Liver (tissue), 9 donors: ENCODE data around the gene TSPAN17. TPM values are rescaled to one million over a fixed set of nuclear protein-coding genes. Genes with fewer than 3 reads are reported as not detected.

ENCODE experiments used
- DNase-seq: peaks from one replicate; pipeline ENCODE4 v3.0.0-alpha.2; 2017; ENCODE audit warnings: low spot score
- H3K27ac ChIP-seq, 2 donors: one replicate each; pipeline ENCODE4 v1.7.0; 2013; ENCODE audit warnings: inconsistent platforms in 2 of 2, low read length in 2 of 2, control low read depth in 1 of 2, low read depth in 1 of 2, mild to moderate bottlenecking in 1 of 2
- H3K27me3 ChIP-seq, 4 donors: one replicate each; pipeline versions ENCODE4 v1.6.1 to v1.7.0; 2013; ENCODE audit warnings: low read length in 3 of 4, inconsistent platforms in 1 of 4, mild to moderate bottlenecking in 1 of 4, moderate library complexity in 1 of 4; ENCODE audit not compliant: control insufficient read depth in 4 of 4, insufficient read depth in 4 of 4
- H3K36me3 ChIP-seq, 4 donors: one replicate each; pipeline versions ENCODE4 v1.6.1 to v1.7.0; 2013; ENCODE audit warnings: low read length in 3 of 4, mild to moderate bottlenecking in 3 of 4, low read depth in 1 of 4, moderate library complexity in 1 of 4; ENCODE audit not compliant: control insufficient read depth in 4 of 4, insufficient read depth in 3 of 4
- H3K4me1 ChIP-seq, 4 donors: one replicate each; pipeline versions ENCODE4 v1.6.1 to v1.7.0; 2013; ENCODE audit warnings: low read length in 3 of 4, mild to moderate bottlenecking in 3 of 4, moderate library complexity in 1 of 4; ENCODE audit not compliant: control insufficient read depth in 4 of 4, insufficient read depth in 4 of 4
- H3K4me3 ChIP-seq, 3 donors: one replicate each; pipeline versions ENCODE4 v1.6.1 to v1.7.0; 2013; ENCODE audit warnings: low read length in 3 of 3, control low read depth in 1 of 3, low read depth in 1 of 3, mild to moderate bottlenecking in 1 of 3
- H3K9ac ChIP-seq, 2 donors: one replicate each; pipeline ENCODE4 v1.7.0; 2013; ENCODE audit warnings: low read length in 2 of 2, mild to moderate bottlenecking in 2 of 2, moderate library complexity in 2 of 2, control low read depth in 1 of 2, low read depth in 1 of 2
- H3K9me3 ChIP-seq, 4 donors: one replicate each; pipeline versions ENCODE4 v1.6.1 to v1.7.0; 2013; ENCODE audit warnings: low read length in 3 of 4; ENCODE audit not compliant: control insufficient read depth in 4 of 4
- CTCF ChIP-seq: fragments of 150-350 bp; IDR thresholded peaks from 2 replicates; pipeline ENCODE4 v1.5.1; 2017; ENCODE audit warnings: improper control_type of control experiment, low read depth, low read length; ENCODE audit not compliant: missing input control
- EGR1 ChIP-seq, 2 donors: IDR thresholded peaks; 2 replicates each; pipeline ENCODE4 v1.6.1; 2016 to 2018; ENCODE audit warnings: antibody characterized with exemption in 2 of 2, low read depth in 2 of 2
- FOXA1 ChIP-seq: IDR thresholded peaks from 2 replicates; pipeline ENCODE4 v1.6.1; 2016; ENCODE audit warnings: antibody characterized with exemption
- FOXA2 ChIP-seq: IDR thresholded peaks from 2 replicates; pipeline ENCODE4 v1.6.1; 2016; ENCODE audit warnings: antibody characterized with exemption
- GABPA ChIP-seq, 2 donors: IDR thresholded peaks in 1 of 2; conservative IDR thresholded peaks in 1 of 2; 2 replicates each; pipeline ENCODE4 v1.6.1; 2016; ENCODE audit warnings: antibody characterized with exemption in 2 of 2, mild to moderate bottlenecking in 1 of 2, moderate library complexity in 1 of 2
- HNF4A ChIP-seq, 2 donors: conservative IDR thresholded peaks; 2 replicates each; pipeline ENCODE4 v1.6.1; 2016; ENCODE audit warnings: antibody characterized with exemption in 2 of 2, mild to moderate bottlenecking in 2 of 2
- HNF4G ChIP-seq: IDR thresholded peaks from 2 replicates; pipeline ENCODE4 v1.6.1; 2016; ENCODE audit warnings: antibody characterized with exemption
- JUND ChIP-seq, 2 donors: IDR thresholded peaks; 2 replicates each; pipeline ENCODE4 v1.6.1; 2016; ENCODE audit warnings: antibody characterized with exemption in 2 of 2
- NR2F2 ChIP-seq: IDR thresholded peaks from 2 replicates; pipeline ENCODE4 v1.6.1; 2016; ENCODE audit warnings: antibody characterized with exemption
- RAD21 ChIP-seq, 2 donors: IDR thresholded peaks; 2 replicates each; pipeline ENCODE4 v1.6.1; 2016; ENCODE audit warnings: antibody characterized with exemption in 2 of 2, mild to moderate bottlenecking in 2 of 2
- RXRA ChIP-seq, 2 donors: IDR thresholded peaks; 2 replicates each; pipeline ENCODE4 v1.6.1; 2017 to 2018; ENCODE audit warnings: antibody characterized with exemption in 2 of 2, mild to moderate bottlenecking in 1 of 2
- SP1 ChIP-seq: IDR thresholded peaks from 2 replicates; pipeline ENCODE4 v1.6.1; 2018; ENCODE audit warnings: antibody characterized with exemption, mild to moderate bottlenecking
- TAF1 ChIP-seq: conservative IDR thresholded peaks from 2 replicates; pipeline ENCODE4 v1.6.1; 2016; ENCODE audit warnings: antibody characterized with exemption, mild to moderate bottlenecking
- YY1 ChIP-seq: IDR thresholded peaks from 2 replicates; pipeline ENCODE4 v1.6.1; 2016; ENCODE audit warnings: antibody characterized with exemption, mild to moderate bottlenecking
- WGBS: extraction: QIAGEN DNeasy Blood & Tissue Kit; methylation state at CpG from one replicate; pipeline ENCODE4 v1.1.7; 2013; 5-methylcytosine and 5-hydroxymethylcytosine counted together
- polyA plus RNA-seq, 2 donors: library from polyadenylated mRNA; stranded (reverse) in 1 of 2; unstranded in 1 of 2; fragments of 200-250 nt in 1 of 2; fragments of >200 nt in 1 of 2; fragmentation: Nextera tagmentation in 1 of 2; extraction: Ambion mirVana in 1 of 2; gene quantifications; one replicate each; pipeline versions ENCODE4 v1.2.1 to v1.2.3, GENCODE V29; 2013 to 2015
- total RNA-seq, 2 donors: library from RNA; depleted of rRNA; stranded (reverse); fragments of >200 nt; gene quantifications; one replicate each; pipeline ENCODE4 v1.2.3, GENCODE V29; 2014
- TF ChIP-seq, protein P1 (sequence below): IDR thresholded peaks from 2 replicates; pipeline ENCODE4 v1.6.1; 2016; ENCODE audit warnings: antibody characterized with exemption
- TF ChIP-seq, protein P2 (sequence below): IDR thresholded peaks from 2 replicates; pipeline ENCODE4 v1.6.1; 2016; ENCODE audit warnings: antibody characterized with exemption, mild to moderate bottlenecking
- TF ChIP-seq, protein P3 (sequence below): IDR thresholded peaks from 2 replicates; pipeline ENCODE4 v1.6.1; 2016; ENCODE audit warnings: antibody characterized with exemption
- TF ChIP-seq, protein P4 (sequence below): IDR thresholded peaks from 2 replicates; pipeline ENCODE4 v1.6.1; 2016; ENCODE audit warnings: antibody characterized with exemption
- donor health status: healthy.
- donor health status: healthy.
- donor health status: healthy.
- donor health status: healthy.
- donor health status: healthy.

The TSPAN17 gene
- total and polyA plus RNA-seq, 4 donors, result 5.7 to 43.4 (median 16.2) TPM

DNA sequence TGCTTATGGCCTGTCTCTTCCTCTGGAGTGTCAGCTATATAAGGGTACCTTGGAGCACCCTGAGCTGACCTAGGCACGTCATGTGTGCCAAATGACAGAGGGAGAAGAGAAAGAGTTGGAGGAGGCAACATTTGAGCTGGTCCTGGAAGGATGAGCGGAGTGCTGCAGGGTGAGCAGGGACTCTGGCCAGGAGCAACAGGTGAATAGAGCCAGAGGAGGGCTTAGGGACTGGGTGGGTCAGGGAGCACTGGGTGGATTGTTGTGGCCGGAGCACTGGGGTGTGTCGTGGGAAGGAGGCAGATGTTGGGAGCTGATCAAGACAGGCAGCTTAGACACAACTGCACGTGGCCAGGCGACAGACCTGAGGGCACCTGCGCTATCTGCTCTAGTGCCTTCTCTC lies 43.6 kb downstream of the TSPAN17 start:
- H3K4me1 ChIP-seq, result no peaks in the 10 kb centered on the region
- no peak overlapping the region for H3K4me3 ChIP-seq
- peaks cover 0 to 8% (median 2%) of the 10 kb centered on the region in 4 donors for H3K27me3 ChIP-seq
- no peak overlapping the region for H3K27ac ChIP-seq
- DNase-seq, result no peak
- no peaks in the 10 kb centered on the region for H3K36me3 ChIP-seq
- no peak overlapping the region for H3K9ac ChIP-seq
- 84% methylated on average over 7 of the region's 7 CpGs for WGBS
- TF ChIP-seq FOXA2 (no peak), HNF4G (no peak)
- H3K9me3 ChIP-seq, result peaks cover 0 to 2% (median under 1%) of the 10 kb centered on the region in 4 donors

GRCh38 chr5:176691524-176691923 lies 44.2 kb downstream of the TSPAN17 start:
- Histone ChIP-seq H3K27me3 (peaks cover 0 to 8% (median 2%) of the 10 kb centered on the region in 4 donors), H3K9me3 (peaks cover 0 to 2% (median under 1%) of the 10 kb centered on the region in 4 donors), H3K4me1 (no peaks in the 10 kb centered on the region), H3K36me3 (no peaks in the 10 kb centered on the region), H3K9ac (no peak overlapping the region), H3K4me3 (no peak overlapping the region), H3K27ac (no peak overlapping the region)
- DNase-seq, result no peak
- 93% methylated on average over 1 of the region's 1 CpG for WGBS
- no peak for TF ChIP-seq EGR1 (IDR thresholded peaks at IDR 0.05; ENCODE audit: low read depth in 2 of 2)
- no peak for TF ChIP-seq HNF4A (conservative IDR thresholded peaks at IDR 0.05)
- TF ChIP-seq TAF1, result no peak
- TF ChIP-seq, protein P1, sequence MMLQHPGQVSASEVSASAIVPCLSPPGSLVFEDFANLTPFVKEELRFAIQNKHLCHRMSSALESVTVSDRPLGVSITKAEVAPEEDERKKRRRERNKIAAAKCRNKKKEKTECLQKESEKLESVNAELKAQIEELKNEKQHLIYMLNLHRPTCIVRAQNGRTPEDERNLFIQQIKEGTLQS, result no peak
- no peak for TF ChIP-seq GABPA (IDR thresholded peaks at IDR 0.05 in 1 of 2, conservative IDR thresholded peaks at IDR 0.05 in 1 of 2)
- TF ChIP-seq NR2F2, result no peak
- TF ChIP-seq SP1, result no peak
- TF ChIP-seq, protein P2, sequence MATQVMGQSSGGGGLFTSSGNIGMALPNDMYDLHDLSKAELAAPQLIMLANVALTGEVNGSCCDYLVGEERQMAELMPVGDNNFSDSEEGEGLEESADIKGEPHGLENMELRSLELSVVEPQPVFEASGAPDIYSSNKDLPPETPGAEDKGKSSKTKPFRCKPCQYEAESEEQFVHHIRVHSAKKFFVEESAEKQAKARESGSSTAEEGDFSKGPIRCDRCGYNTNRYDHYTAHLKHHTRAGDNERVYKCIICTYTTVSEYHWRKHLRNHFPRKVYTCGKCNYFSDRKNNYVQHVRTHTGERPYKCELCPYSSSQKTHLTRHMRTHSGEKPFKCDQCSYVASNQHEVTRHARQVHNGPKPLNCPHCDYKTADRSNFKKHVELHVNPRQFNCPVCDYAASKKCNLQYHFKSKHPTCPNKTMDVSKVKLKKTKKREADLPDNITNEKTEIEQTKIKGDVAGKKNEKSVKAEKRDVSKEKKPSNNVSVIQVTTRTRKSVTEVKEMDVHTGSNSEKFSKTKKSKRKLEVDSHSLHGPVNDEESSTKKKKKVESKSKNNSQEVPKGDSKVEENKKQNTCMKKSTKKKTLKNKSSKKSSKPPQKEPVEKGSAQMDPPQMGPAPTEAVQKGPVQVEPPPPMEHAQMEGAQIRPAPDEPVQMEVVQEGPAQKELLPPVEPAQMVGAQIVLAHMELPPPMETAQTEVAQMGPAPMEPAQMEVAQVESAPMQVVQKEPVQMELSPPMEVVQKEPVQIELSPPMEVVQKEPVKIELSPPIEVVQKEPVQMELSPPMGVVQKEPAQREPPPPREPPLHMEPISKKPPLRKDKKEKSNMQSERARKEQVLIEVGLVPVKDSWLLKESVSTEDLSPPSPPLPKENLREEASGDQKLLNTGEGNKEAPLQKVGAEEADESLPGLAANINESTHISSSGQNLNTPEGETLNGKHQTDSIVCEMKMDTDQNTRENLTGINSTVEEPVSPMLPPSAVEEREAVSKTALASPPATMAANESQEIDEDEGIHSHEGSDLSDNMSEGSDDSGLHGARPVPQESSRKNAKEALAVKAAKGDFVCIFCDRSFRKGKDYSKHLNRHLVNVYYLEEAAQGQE, result no peak
- TF ChIP-seq JUND (IDR thresholded peaks at IDR 0.05), result no peak
- no peak for TF ChIP-seq HNF4G
- no peak for TF ChIP-seq FOXA2
- TF ChIP-seq YY1, result no peak
- TF ChIP-seq FOXA1, result no peak
- TF ChIP-seq, protein P3, sequence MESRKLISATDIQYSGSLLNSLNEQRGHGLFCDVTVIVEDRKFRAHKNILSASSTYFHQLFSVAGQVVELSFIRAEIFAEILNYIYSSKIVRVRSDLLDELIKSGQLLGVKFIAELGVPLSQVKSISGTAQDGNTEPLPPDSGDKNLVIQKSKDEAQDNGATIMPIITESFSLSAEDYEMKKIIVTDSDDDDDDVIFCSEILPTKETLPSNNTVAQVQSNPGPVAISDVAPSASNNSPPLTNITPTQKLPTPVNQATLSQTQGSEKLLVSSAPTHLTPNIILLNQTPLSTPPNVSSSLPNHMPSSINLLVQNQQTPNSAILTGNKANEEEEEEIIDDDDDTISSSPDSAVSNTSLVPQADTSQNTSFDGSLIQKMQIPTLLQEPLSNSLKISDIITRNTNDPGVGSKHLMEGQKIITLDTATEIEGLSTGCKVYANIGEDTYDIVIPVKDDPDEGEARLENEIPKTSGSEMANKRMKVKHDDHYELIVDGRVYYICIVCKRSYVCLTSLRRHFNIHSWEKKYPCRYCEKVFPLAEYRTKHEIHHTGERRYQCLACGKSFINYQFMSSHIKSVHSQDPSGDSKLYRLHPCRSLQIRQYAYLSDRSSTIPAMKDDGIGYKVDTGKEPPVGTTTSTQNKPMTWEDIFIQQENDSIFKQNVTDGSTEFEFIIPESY, result no peak
- TF ChIP-seq RXRA (IDR thresholded peaks at IDR 0.05), result no peak
- TF ChIP-seq, protein P4, sequence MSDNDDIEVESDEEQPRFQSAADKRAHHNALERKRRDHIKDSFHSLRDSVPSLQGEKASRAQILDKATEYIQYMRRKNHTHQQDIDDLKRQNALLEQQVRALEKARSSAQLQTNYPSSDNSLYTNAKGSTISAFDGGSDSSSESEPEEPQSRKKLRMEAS, result no peak
- no peak for TF ChIP-seq CTCF
- no peak for TF ChIP-seq RAD21 (IDR thresholded peaks at IDR 0.05)
